ENCODE results near the gene C22orf23.

The C22orf23 gene

DNA sequence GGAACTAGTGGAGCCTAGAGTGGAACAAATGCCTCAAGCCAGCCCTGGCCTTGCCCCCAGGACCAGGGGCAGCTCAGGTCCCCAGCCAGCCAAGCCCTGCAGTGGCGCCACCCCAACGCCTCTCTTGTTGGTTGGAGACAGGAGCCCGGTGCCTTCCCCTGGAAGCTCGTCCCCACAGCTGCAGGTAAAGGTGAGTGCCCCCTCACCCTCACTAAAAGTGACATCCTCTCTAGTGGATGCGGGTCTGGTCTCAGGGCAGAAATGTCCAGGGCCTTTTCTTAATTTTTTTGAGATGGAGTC is 25.8 kb downstream of the C22orf23 start (continued):
- TF ChIP-seq HOXD13 (CRISPR knock-in tag; IDR thresholded peaks at IDR 0.05; ENCODE audit: borderline replicate concordance), result no peak
- TF ChIP-seq ZNF624 (tag by site-specific recombination; IDR thresholded peaks at IDR 0.05), result no peak
- TF ChIP-seq ZNF544 (tag by site-specific recombination; IDR thresholded peaks at IDR 0.05), result no peak
- no peak for TF ChIP-seq ZNF132 (tag by site-specific recombination; IDR thresholded peaks at IDR 0.05; ENCODE audit: borderline replicate concordance)
- TF ChIP-seq HOXA7 (CRISPR knock-in tag; IDR thresholded peaks at IDR 0.05; ENCODE audit: borderline replicate concordance), result no peak
- no peak for TF ChIP-seq TRIM28 (IDR thresholded peaks at IDR 0.05; ENCODE audit: borderline replicate concordance, low read length)
- no peak for TF ChIP-seq MEIS1 (CRISPR knock-in tag; IDR thresholded peaks at IDR 0.05; ENCODE audit: borderline replicate concordance)

- Histone ChIP-seq H3K27ac (ENCODE audit: extremely low read depth, low read depth, low read length) (no peak overlapping the region), H3K9me3 (ENCODE audit: control insufficient read depth, insufficient read depth, low read depth, low read length) (no peaks in the 10 kb centered on the region), H3K4me1 (ENCODE audit: control insufficient read depth, insufficient read depth, low read length) (no peaks in the 10 kb centered on the region), H3K4me3 (ENCODE audit: low read depth, low read length) (no peak overlapping the region), H3K36me3 (ENCODE audit: control insufficient read depth in 2 of 2, insufficient read depth in 1 of 2, low read length in 2 of 2) (peaks cover 15 to 89% of the 10 kb centered on the region in 2 experiments)
- TF ChIP-seq, protein P1, sequence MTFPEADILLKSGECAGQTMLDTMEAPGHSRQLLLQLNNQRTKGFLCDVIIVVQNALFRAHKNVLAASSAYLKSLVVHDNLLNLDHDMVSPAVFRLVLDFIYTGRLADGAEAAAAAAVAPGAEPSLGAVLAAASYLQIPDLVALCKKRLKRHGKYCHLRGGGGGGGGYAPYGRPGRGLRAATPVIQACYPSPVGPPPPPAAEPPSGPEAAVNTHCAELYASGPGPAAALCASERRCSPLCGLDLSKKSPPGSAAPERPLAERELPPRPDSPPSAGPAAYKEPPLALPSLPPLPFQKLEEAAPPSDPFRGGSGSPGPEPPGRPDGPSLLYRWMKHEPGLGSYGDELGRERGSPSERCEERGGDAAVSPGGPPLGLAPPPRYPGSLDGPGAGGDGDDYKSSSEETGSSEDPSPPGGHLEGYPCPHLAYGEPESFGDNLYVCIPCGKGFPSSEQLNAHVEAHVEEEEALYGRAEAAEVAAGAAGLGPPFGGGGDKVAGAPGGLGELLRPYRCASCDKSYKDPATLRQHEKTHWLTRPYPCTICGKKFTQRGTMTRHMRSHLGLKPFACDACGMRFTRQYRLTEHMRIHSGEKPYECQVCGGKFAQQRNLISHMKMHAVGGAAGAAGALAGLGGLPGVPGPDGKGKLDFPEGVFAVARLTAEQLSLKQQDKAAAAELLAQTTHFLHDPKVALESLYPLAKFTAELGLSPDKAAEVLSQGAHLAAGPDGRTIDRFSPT (tag by site-specific recombination; IDR thresholded peaks at IDR 0.05), result no peak
- no peak for TF ChIP-seq ZNF146 (tag by site-specific recombination; IDR thresholded peaks at IDR 0.05)
- TF ChIP-seq PRDM10 (tag by site-specific recombination; IDR thresholded peaks at IDR 0.05), result no peak
- TF ChIP-seq KLF7 (tag by site-specific recombination; IDR thresholded peaks at IDR 0.05; ENCODE audit: borderline replicate concordance), result no peak
- no peak for TF ChIP-seq ZNF623 (tag by site-specific recombination; IDR thresholded peaks at IDR 0.05)
- no peak for TF ChIP-seq ZNF112 (tag by site-specific recombination; IDR thresholded peaks at IDR 0.05)
- ChIA-PET POLR2A (interaction anchor here (0.6 to 1.5 kb wide), 5 partner anchors 14 to 64 kb away, joined by 3 to 4 read pairs (median 3); partner anchors contain the start of genes C22orf23, MICALL1 and POLR2F), CTCF (interaction anchor here (0.7 to 0.8 kb wide), 2 partner anchors 88 to 125 kb away, joined by 3 to 4 read pairs; no protein-coding TSS in a partner anchor)
Observed at GRCh38 chr22:37926771-37927636, 26.4 kb downstream of the C22orf23 start.

GRCh38 chr22:37926358-37926757 is 27.0 kb downstream of the C22orf23 start:
- Histone ChIP-seq H3K36me3 (ENCODE audit: control insufficient read depth in 2 of 2, insufficient read depth in 1 of 2, low read length in 2 of 2) (peaks cover 15 to 89% of the 10 kb centered on the region in 2 experiments), H3K4me1 (ENCODE audit: control insufficient read depth, insufficient read depth, low read length) (no peaks in the 10 kb centered on the region), H3K9me3 (ENCODE audit: control insufficient read depth, insufficient read depth, low read depth, low read length) (no peaks in the 10 kb centered on the region), H3K4me3 (ENCODE audit: low read depth, low read length) (no peak overlapping the region), H3K27ac (ENCODE audit: extremely low read depth, low read depth, low read length) (no peak overlapping the region)
- POLR2A ChIA-PET, result interaction anchor here (0.6 to 1.1 kb wide), 3 partner anchors 27 to 64 kb away, joined by 3 read pairs; partner anchors contain the start of genes C22orf23 and POLR2F
- CTCF ChIA-PET, result interaction anchor here (0.7 kb wide), 1 partner anchor 89 kb away, joined by 3 read pairs; no protein-coding TSS in a partner anchor
- TF ChIP-seq, protein P2, sequence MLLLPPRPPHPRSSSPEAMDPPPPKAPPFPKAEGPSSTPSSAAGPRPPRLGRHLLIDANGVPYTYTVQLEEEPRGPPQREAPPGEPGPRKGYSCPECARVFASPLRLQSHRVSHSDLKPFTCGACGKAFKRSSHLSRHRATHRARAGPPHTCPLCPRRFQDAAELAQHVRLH (tag by site-specific recombination; IDR thresholded peaks at IDR 0.05), result no peak
- TF ChIP-seq ZNF404 (tag by site-specific recombination; IDR thresholded peaks at IDR 0.05) (no peak), ZNF10 (tag by site-specific recombination; IDR thresholded peaks at IDR 0.05) (no peak), ZBTB21 (tag by site-specific recombination; IDR thresholded peaks at IDR 0.05) (no peak), ZNF518A (tag by site-specific recombination; conservative IDR thresholded peaks at IDR 0.05; ENCODE audit: low read depth) (no peak), ZNF174 (tag by site-specific recombination; IDR thresholded peaks at IDR 0.05) (no peak)
